Measurements from ENCODE around the gene TRIP10.

TRIP10 gene

GRCh38 chr19:6732803-6733337 lies 6.6 kb upstream of the TRIP10 start:
- H3K4me3 ChIP-seq (ENCODE audit: low read length): no peak overlapping the region
- no peak for DNase-seq (ENCODE audit: low read depth)
- no peak for TF ChIP-seq CTCF (conservative IDR thresholded peaks at IDR 0.05; ENCODE audit: low read length)

- no peak overlapping the region for H3K4me3 ChIP-seq (ENCODE audit: low read length)
- peak; percentile 22 for TF ChIP-seq CTCF (conservative IDR thresholded peaks at IDR 0.05; ENCODE audit: low read length)
- no peak for DNase-seq (ENCODE audit: low read depth)
These were observed 6.0 kb upstream of the TRIP10 start for GRCh38 chr19:6733338-6734095.

- H3K4me3 ChIP-seq (ENCODE audit: low read length): no peak overlapping the region
- TF ChIP-seq CTCF (conservative IDR thresholded peaks at IDR 0.05; ENCODE audit: low read length): no peak
- DNase-seq (ENCODE audit: low read depth): no peak
These were observed 5.3 kb upstream of the TRIP10 start for GRCh38 chr19:6734096-6734696.

- DNase-seq (ENCODE audit: low read depth): no peak
- no peak for TF ChIP-seq CTCF (conservative IDR thresholded peaks at IDR 0.05; ENCODE audit: low read length)
- no peak overlapping the region for H3K4me3 ChIP-seq (ENCODE audit: low read length)
These were observed 4.1 kb upstream of the TRIP10 start for GRCh38 chr19:6735181-6735911.

GRCh38 chr19:6736169-6736916 lies 3.1 kb upstream of the TRIP10 start:
- DNase-seq (ENCODE audit: low read depth): peak; percentile 86
- H3K4me3 ChIP-seq (ENCODE audit: low read length): peak overlapping the region; percentile 64
- peak; percentile 77 for TF ChIP-seq CTCF (conservative IDR thresholded peaks at IDR 0.05; ENCODE audit: low read length)

GRCh38 chr19:6736917-6737283 lies 2.6 kb upstream of the TRIP10 start:
- no peak for TF ChIP-seq CTCF (conservative IDR thresholded peaks at IDR 0.05; ENCODE audit: low read length)
- H3K4me3 ChIP-seq (ENCODE audit: low read length): peak overlapping the region; percentile 64
- DNase-seq (ENCODE audit: low read depth): no peak

All from AG10803 (cell line).